ENCODE measurements around the gene EVC2. TPM values are rescaled to one million over a fixed set of nuclear protein-coding genes. Genes with fewer than 3 reads are reported as not detected.

The EVC2 gene
- total RNA-seq, 4 donors from 2014 or later: 8.3 to 12.4 (median 9.9) TPM

- no peak for DNase-seq (ENCODE audit: extremely low spot score)
- H3K27ac ChIP-seq (replicated peaks in 1 of 4): no peak overlapping the region
- peaks cover 0 to 52% (median 14%) of the 10 kb centered on the region in 4 donors for H3K36me3 ChIP-seq
- no peaks in the 10 kb centered on the region for H3K9me3 ChIP-seq
- H3K4me1 ChIP-seq: no peaks in the 10 kb centered on the region
- intact Hi-C loops (cut with DNase I): no loop called here
- WGBS: 89% methylated on average over 2 of the region's 2 CpGs
- H3K4me3 ChIP-seq: no peak overlapping the region
- TF ChIP-seq POLR2AphosphoS5 (IDR thresholded peaks at IDR 0.05) (no peak), POLR2A (IDR thresholded peaks at IDR 0.05; ENCODE audit: low read depth) (no peak)
- no peaks in the 10 kb centered on the region for H3K27me3 ChIP-seq
Observed at GRCh38 chr4:5589495-5589894, 118.9 kb downstream of the EVC2 start.

- TF ChIP-seq CTCF (IDR thresholded peaks at IDR 0.05) (no peak), EP300 (IDR thresholded peaks at IDR 0.05) (no peak), POLR2A (IDR thresholded peaks at IDR 0.05; ENCODE audit: low read depth) (no peak), POLR2AphosphoS5 (IDR thresholded peaks at IDR 0.05) (no peak)
- intact Hi-C loops (cut with DNase I): no loop called here
Observed at GRCh38 chr4:5588046-5588445, 120.3 kb downstream of the EVC2 start.

DNA sequence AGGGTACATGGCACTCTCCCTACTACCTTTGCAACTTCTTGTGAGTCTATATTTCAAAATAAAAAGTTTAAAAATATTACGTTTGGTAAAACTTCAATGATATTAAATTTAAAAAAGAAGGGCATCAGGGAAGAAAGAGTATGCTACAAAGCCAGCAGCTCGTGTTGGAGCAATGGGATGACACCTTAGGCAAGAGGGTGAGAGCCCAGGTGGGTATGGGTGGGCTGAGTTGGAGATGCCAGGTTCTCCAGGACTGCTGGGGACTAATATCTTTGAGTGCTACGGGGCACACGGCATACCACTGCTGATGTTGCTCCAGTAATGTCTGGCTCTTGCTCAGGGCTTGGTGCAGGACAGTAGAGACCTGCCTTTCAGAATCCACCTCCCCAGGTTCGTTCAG, 132.4 kb downstream of the EVC2 start:
- Histone ChIP-seq H3K27me3 (no peaks in the 10 kb centered on the region), H3K4me3 (no peak overlapping the region), H3K4me1 (no peaks in the 10 kb centered on the region), H3K9me3 (no peaks in the 10 kb centered on the region), H3K27ac (replicated peaks in 1 of 4) (no peak overlapping the region), H3K36me3 (peaks cover 5 to 93% (median 45%) of the 10 kb centered on the region in 4 donors)
- peak; percentile 66 for DNase-seq (ENCODE audit: extremely low spot score)
- intact Hi-C loops (cut with DNase I): no loop called here
- 66% methylated on average over 5 of the region's 5 CpGs for WGBS
- TF ChIP-seq EP300 (IDR thresholded peaks at IDR 0.05): no peak
- TF ChIP-seq POLR2AphosphoS5 (IDR thresholded peaks at IDR 0.05): no peak
- no peak for TF ChIP-seq POLR2A (IDR thresholded peaks at IDR 0.05; ENCODE audit: low read depth)
- no peak for TF ChIP-seq CTCF (IDR thresholded peaks at IDR 0.05)

More at GRCh38 chr4:5588046-5588445, 120.3 kb downstream of the EVC2 start:
- Histone ChIP-seq H3K9me3 (no peaks in the 10 kb centered on the region), H3K36me3 (peaks cover 0 to 55% (median 19%) of the 10 kb centered on the region in 4 donors), H3K4me3 (no peak overlapping the region), H3K4me1 (no peaks in the 10 kb centered on the region), H3K27ac (replicated peaks in 1 of 4) (no peak overlapping the region), H3K27me3 (no peaks in the 10 kb centered on the region)
- no peak for DNase-seq (ENCODE audit: extremely low spot score)
- WGBS: 90% methylated on average over 1 of the region's 1 CpG

GRCh38 chr4:5574386-5574785, 134.0 kb downstream of the EVC2 start:
- intact Hi-C loops (cut with DNase I): no loop called here
- no peak for DNase-seq (ENCODE audit: extremely low spot score)
- H3K27me3 ChIP-seq: no peaks in the 10 kb centered on the region
- H3K4me1 ChIP-seq: no peaks in the 10 kb centered on the region
- TF ChIP-seq CTCF (IDR thresholded peaks at IDR 0.05): no peak
- TF ChIP-seq EP300 (IDR thresholded peaks at IDR 0.05): no peak
- no peak for TF ChIP-seq POLR2AphosphoS5 (IDR thresholded peaks at IDR 0.05)
- TF ChIP-seq POLR2A (IDR thresholded peaks at IDR 0.05; ENCODE audit: low read depth): no peak
- no peak overlapping the region for H3K4me3 ChIP-seq
- H3K36me3 ChIP-seq: peaks cover 5 to 96% (median 44%) of the 10 kb centered on the region in 4 donors
- H3K27ac ChIP-seq (replicated peaks in 1 of 4): no peak overlapping the region
- 87% methylated on average over 5 of the region's 5 CpGs for WGBS
- H3K9me3 ChIP-seq: no peaks in the 10 kb centered on the region

DNA sequence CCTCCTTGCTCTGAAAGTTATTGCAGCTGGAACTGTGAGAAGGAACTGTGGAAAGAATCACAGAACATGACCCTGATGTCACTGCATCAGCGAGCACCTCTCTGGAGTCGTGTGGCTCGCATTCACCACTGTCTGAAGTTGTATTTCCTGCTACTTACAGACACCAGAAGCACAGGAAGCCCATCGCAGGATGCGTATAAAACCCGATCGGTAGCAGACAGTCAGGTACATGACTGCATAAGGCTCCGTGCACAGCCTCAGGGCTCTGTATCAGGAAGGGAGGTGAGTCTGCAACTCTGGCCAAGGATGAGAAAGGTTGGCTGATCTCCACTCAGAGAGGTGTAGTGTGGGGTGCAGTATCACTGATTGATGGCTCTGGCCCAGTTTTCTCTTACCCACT, 134.4 kb downstream of the EVC2 start:
- peaks cover 5 to 96% (median 43%) of the 10 kb centered on the region in 4 donors for H3K36me3 ChIP-seq
- intact Hi-C loops (cut with DNase I): no loop called here
- WGBS: 70% methylated on average over 8 of the region's 8 CpGs
- H3K27ac ChIP-seq (replicated peaks in 1 of 4): no peak overlapping the region
- H3K9me3 ChIP-seq: no peaks in the 10 kb centered on the region
- peak; percentile 77 for DNase-seq (ENCODE audit: extremely low spot score)
- H3K4me1 ChIP-seq: no peaks in the 10 kb centered on the region
- no peak for TF ChIP-seq POLR2AphosphoS5 (IDR thresholded peaks at IDR 0.05)
- TF ChIP-seq CTCF (IDR thresholded peaks at IDR 0.05): no peak
- no peak for TF ChIP-seq EP300 (IDR thresholded peaks at IDR 0.05)
- no peak for TF ChIP-seq POLR2A (IDR thresholded peaks at IDR 0.05; ENCODE audit: low read depth)
- no peak overlapping the region for H3K4me3 ChIP-seq
- H3K27me3 ChIP-seq: no peaks in the 10 kb centered on the region

Data from esophagus muscularis mucosa (tissue), 4 donors.